OCI-LY7 (cell line): Measurements from ENCODE around the gene HIRIP3. TPM values are rescaled to one million over a fixed set of nuclear protein-coding genes. Genes with fewer than 3 reads are reported as not detected.

Experiments used
- BruUV-seq: library from RNA; stranded (reverse); fragments of 400-500 nt; replicated peaks from 2 replicates; lab custom pipeline; 2021; lab: Mats Ljungman, UMichigan
- CTCF ChIA-PET: fragments of 300-600 bp; sonication (Branson Sonifier 250); formaldehyde crosslinking; loops from one replicate; lab custom pipeline; 2022; ENCODE audit warnings: antibody characterized with exemption; ENCODE audit not compliant: unreplicated experiment; lab: Charles Lee
- POLR2A ChIA-PET: fragments of 300-600 bp; sonication (Branson Sonifier 250); formaldehyde crosslinking; loops from one replicate; lab custom pipeline; 2022; ENCODE audit warnings: antibody characterized with exemption; lab: Charles Lee
- DNase-seq: peaks from one replicate; pipeline ENCODE4 v3.0.0-alpha.2; 2015; ENCODE audit warnings: low spot score
- H2AFZ ChIP-seq: fragments of 200-600 bp; sonication (generic), shearing (Covaris generic); 2 replicates; pipeline ENCODE4 v1.6.1; 2014; ENCODE audit warnings: mild to moderate bottlenecking, antibody characterized with exemption, low read length, moderate library complexity
- H3K27ac ChIP-seq: fragments of 200-600 bp; sonication (generic); 2 replicates; pipeline ENCODE4 v1.5.1; 2014; ENCODE audit warnings: mixed run types, low read depth, mild to moderate bottlenecking, moderate library complexity, low read length, inconsistent platforms; ENCODE audit not compliant: poor library complexity, severe bottlenecking
- H3K36me3 ChIP-seq: fragments of 200-600 bp; sonication (generic); 2 replicates; pipeline ENCODE4 v1.6.1; 2014; ENCODE audit warnings: mild to moderate bottlenecking, antibody characterized with exemption, low read length, moderate library complexity, mixed read lengths; ENCODE audit not compliant: insufficient read depth
- H3K4me1 ChIP-seq: fragments of 200-600 bp; sonication (generic); 2 replicates; pipeline ENCODE4 v1.5.1; 2014; ENCODE audit warnings: mild to moderate bottlenecking, low read length; ENCODE audit not compliant: insufficient read depth, poor library complexity, severe bottlenecking
- H3K4me2 ChIP-seq: fragments of 200-600 bp; sonication (generic); 2 replicates; pipeline ENCODE4 v1.6.1; 2014; ENCODE audit warnings: mild to moderate bottlenecking, low read length
- H3K4me3 ChIP-seq: fragments of 200-600 bp; sonication (generic); 2 replicates; pipeline ENCODE4 v1.5.1; 2014; ENCODE audit warnings: mild to moderate bottlenecking, low read depth, low read length; ENCODE audit not compliant: poor library complexity, severe bottlenecking
- H3K79me2 ChIP-seq: fragments of 200-600 bp; sonication (generic); 2 replicates; pipeline ENCODE4 v1.6.1; 2016; ENCODE audit warnings: low read depth, mild to moderate bottlenecking, low read length, moderate library complexity, mixed read lengths; ENCODE audit not compliant: insufficient read depth
- H3K9me2 ChIP-seq: fragments of 200-600 bp; sonication (generic); 2 replicates; pipeline ENCODE4 v1.6.1; 2016; ENCODE audit warnings: mild to moderate bottlenecking, low read length, mixed read lengths; ENCODE audit not compliant: insufficient read depth
- H3K9me3 ChIP-seq: fragments of 200-600 bp; sonication (generic); 2 replicates; pipeline ENCODE4 v1.6.1; 2014; ENCODE audit warnings: mild to moderate bottlenecking, mixed run types, low read length, mixed read lengths
- H4K20me1 ChIP-seq: fragments of 200-600 bp; sonication (generic); 2 replicates; pipeline ENCODE4 v1.6.1; 2014; ENCODE audit warnings: mild to moderate bottlenecking, antibody characterized with exemption, low read length, moderate library complexity, mixed read lengths; ENCODE audit not compliant: insufficient read depth
- EZH2phosphoT487 ChIP-seq: fragments of 200-600 bp; sonication (generic); IDR thresholded peaks from 2 replicates; pipeline ENCODE4 v1.6.1; 2018; ENCODE audit warnings: low read depth, borderline replicate concordance, mild to moderate bottlenecking, mixed run types, antibody characterized with exemption, low read length, moderate library complexity, mixed read lengths
- intact Hi-C: fragments of 100-400 bp; cut with micrococcal nuclease; formaldehyde crosslinking; loops from one replicate; pipeline ENCODE4 v1.10.0; 2022; ENCODE audit not compliant: unreplicated experiment
- total RNA-seq, 2 experiments: library from RNA; depleted of rRNA in 1 of 2; stranded (reverse); fragments of >200 nt in 1 of 2; shearing (Covaris generic) in 1 of 2; gene quantifications; 2 replicates each; pipeline ENCODE4 v1.2.3, GENCODE V29; 2014 to 2022
- TF ChIP-seq, protein P1 (sequence below): fragments of 200-600 bp; sonication (generic); conservative IDR thresholded peaks from 2 replicates; pipeline ENCODE4 v1.5.1; 2014; ENCODE audit warnings: mild to moderate bottlenecking, antibody characterized with exemption, low read length, moderate library complexity, mixed read lengths

The HIRIP3 gene
- total RNA-seq, 2 experiments from 2014 or later, result 43.2 to 60.4 TPM

DNA sequence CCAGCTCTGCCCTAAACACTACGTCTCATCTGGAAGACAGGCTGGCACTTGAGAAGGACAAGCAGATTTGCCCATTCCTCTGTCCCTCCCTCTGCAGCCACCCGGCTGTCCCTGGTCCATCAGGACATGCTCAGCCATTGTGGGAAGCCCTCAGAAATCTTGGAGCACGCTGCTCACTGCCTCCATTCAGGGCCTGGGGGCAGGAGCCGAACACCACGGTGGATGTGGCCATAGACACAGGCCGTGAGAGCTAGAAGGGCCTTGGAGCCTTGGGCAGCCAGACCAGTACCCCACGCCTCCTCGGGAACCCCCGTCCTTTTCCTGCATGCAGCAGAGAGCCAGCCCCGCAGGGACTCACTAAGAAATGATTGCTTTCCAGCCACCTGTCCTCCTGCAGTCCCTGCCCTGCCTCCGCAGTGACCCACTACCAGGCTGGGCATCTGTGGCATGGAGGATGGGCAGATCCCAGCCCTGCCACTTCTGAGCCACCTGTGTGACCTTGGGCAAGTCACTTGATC lies 12.0 kb upstream of the HIRIP3 start:
- Histone ChIP-seq H4K20me1 (no peaks in the 10 kb centered on the region), H3K4me2 (no peak overlapping the region), H3K9me2 (no peaks in the 10 kb centered on the region), H2AFZ (no peak overlapping the region), H3K36me3 (peaks cover 11% of the 10 kb centered on the region; the same call in 1 of the 2 replicates), H3K79me2 (no peaks in the 10 kb centered on the region), H3K4me3 (no peak overlapping the region), H3K27ac (no peak overlapping the region), H3K4me1 (peaks cover 2% of the 10 kb centered on the region), H3K9me3 (no peaks in the 10 kb centered on the region)
- intact Hi-C loops, result no loop called here
- no TSS peak for BruUV-seq
- DNase-seq, result no peak
- TF ChIP-seq EZH2phosphoT487, result no peak
- TF ChIP-seq, protein P1, sequence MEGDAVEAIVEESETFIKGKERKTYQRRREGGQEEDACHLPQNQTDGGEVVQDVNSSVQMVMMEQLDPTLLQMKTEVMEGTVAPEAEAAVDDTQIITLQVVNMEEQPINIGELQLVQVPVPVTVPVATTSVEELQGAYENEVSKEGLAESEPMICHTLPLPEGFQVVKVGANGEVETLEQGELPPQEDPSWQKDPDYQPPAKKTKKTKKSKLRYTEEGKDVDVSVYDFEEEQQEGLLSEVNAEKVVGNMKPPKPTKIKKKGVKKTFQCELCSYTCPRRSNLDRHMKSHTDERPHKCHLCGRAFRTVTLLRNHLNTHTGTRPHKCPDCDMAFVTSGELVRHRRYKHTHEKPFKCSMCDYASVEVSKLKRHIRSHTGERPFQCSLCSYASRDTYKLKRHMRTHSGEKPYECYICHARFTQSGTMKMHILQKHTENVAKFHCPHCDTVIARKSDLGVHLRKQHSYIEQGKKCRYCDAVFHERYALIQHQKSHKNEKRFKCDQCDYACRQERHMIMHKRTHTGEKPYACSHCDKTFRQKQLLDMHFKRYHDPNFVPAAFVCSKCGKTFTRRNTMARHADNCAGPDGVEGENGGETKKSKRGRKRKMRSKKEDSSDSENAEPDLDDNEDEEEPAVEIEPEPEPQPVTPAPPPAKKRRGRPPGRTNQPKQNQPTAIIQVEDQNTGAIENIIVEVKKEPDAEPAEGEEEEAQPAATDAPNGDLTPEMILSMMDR, result no peak
- CTCF ChIA-PET, result no interaction called here
- POLR2A ChIA-PET, result no interaction called here

DNA sequence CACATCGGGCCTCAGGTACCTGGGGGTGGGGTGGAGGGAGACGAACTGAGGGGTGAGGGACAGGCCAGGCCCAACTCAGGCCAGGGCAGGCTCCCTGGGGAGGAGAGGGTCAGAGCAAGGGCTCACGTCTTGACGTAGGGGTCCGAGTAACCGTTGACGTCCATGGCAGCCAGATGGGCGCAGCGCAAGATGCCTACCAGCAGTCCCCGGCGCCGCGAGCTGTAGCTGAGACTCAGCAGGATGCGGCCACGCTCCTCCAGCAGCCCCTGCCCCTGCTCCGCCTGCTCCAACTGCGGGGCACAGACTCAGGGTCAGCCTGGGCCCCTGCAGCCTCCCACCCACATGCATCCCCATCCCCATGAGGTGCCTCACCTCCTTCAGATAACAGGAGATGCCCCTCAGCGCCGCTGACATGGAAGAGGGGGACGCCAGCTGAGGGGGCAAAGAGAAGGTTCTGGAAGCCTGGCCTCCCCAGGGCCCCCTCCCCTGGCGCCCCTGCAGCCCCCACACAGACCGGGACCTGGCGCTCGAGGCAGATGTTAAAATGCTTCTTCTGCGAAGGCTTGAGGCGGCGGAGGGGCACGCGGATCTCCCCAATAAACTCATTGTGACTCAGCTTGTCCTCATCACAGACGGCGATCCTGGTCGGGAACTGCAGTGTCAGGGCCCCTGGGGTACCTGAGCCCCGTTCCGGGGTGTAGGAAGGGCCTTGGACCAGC lies 11.4 kb upstream of the HIRIP3 start:
- Histone ChIP-seq H3K9me3 (no peaks in the 10 kb centered on the region), H3K27ac (no peak overlapping the region), H4K20me1 (no peaks in the 10 kb centered on the region), H3K4me1 (peaks cover 2% of the 10 kb centered on the region), H3K36me3 (peaks cover 15% of the 10 kb centered on the region; the same call in 1 of the 2 replicates), H3K9me2 (no peaks in the 10 kb centered on the region), H2AFZ (no peak overlapping the region), H3K79me2 (no peaks in the 10 kb centered on the region), H3K4me3 (no peak overlapping the region), H3K4me2 (no peak overlapping the region)
- no peak for DNase-seq
- BruUV-seq, result no TSS peak
- ChIA-PET POLR2A (no interaction called here), CTCF (no interaction called here)
- intact Hi-C loops, result no loop called here
- TF ChIP-seq, protein P1, result no peak
- no peak for TF ChIP-seq EZH2phosphoT487

DNA sequence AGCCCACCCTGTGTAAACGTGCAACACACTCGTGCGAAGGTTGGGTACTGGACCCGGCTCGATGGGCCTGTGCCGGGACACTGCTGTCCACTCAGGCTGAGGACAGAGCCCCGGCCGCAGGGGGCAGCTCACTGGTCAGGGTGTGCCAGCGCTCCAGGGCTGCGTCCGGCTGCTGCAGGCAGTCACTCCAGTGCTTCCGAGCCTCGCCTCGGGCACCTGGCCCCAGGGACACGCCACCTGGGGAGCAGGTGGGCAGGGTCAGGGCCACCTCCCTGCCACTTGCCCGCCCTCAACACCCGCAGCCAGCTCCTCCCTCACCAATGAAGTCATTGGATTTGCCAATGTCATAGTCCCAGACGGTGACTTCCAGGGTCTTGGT lies 10.7 kb upstream of the HIRIP3 start:
- Histone ChIP-seq H3K79me2 (no peaks in the 10 kb centered on the region), H3K27ac (no peak overlapping the region), H2AFZ (no peak overlapping the region), H3K4me1 (peaks cover under 1% of the 10 kb centered on the region), H3K9me2 (no peaks in the 10 kb centered on the region), H4K20me1 (no peaks in the 10 kb centered on the region), H3K4me3 (no peak overlapping the region), H3K4me2 (no peak overlapping the region), H3K36me3 (peaks cover 15% of the 10 kb centered on the region; the same call in 1 of the 2 replicates), H3K9me3 (no peaks in the 10 kb centered on the region)
- DNase-seq, result no peak
- POLR2A ChIA-PET, result no interaction called here
- intact Hi-C loops, result no loop called here
- TF ChIP-seq EZH2phosphoT487, result no peak
- TF ChIP-seq, protein P1, result no peak
- BruUV-seq, result no TSS peak
- CTCF ChIA-PET, result no interaction called here
